H1 (cell line): Measurements from ENCODE around the gene C20orf202. TPM values are rescaled to one million over a fixed set of nuclear protein-coding genes. Genes with fewer than 3 reads are reported as not detected.

Source experiments
- CTCF ChIP-seq, 3 experiments: IDR thresholded peaks; 1 replicate in 2 of 3; 2 replicates in 1 of 3; pipeline versions ENCODE4 v1.5.1 to v1.6.1; 2011; ENCODE audit warnings: low read length in 3 of 3, mild to moderate bottlenecking in 3 of 3, inconsistent platforms in 2 of 3, low read depth in 1 of 3, moderate library complexity in 1 of 3; ENCODE audit not compliant: insufficient read depth in 1 of 3; ENCODE audit errors: control extremely low read depth in 1 of 3
- EGR1 ChIP-seq: IDR thresholded peaks from 2 replicates; pipeline ENCODE4 v1.6.1; 2011; ENCODE audit warnings: low read depth, low read length, borderline replicate concordance
- RAD21 ChIP-seq, 2 experiments: IDR thresholded peaks in 1 of 2; conservative IDR thresholded peaks in 1 of 2; 2 replicates each; pipeline ENCODE4 v1.6.1; 2011; ENCODE audit warnings: low read depth in 2 of 2, low read length in 2 of 2, improper control_type of control experiment in 1 of 2, inconsistent platforms in 1 of 2, mild to moderate bottlenecking in 1 of 2, moderate library complexity in 1 of 2
- SP1 ChIP-seq: IDR thresholded peaks from 2 replicates; pipeline ENCODE4 v1.6.1; 2011; ENCODE audit warnings: low read depth, low read length
- TEAD4 ChIP-seq: IDR thresholded peaks from 2 replicates; pipeline ENCODE4 v1.6.1; 2012; ENCODE audit warnings: low read depth, low read length, inconsistent platforms, mixed read lengths
- polyA plus RNA-seq, 7 experiments: library from polyadenylated mRNA; depleted of rRNA in 3 of 7; stranded (reverse) in 5 of 7; unstranded in 2 of 7; fragments of >200 nt in 5 of 7; fragments of 200-250 nt in 2 of 7; gene quantifications; 1 replicate in 5 of 7; 2 replicates in 1 of 7; 4 replicates in 1 of 7; pipeline versions ENCODE4 v1.2.1 to v1.2.3, GENCODE V29; 2011 to 2013; ENCODE audit warnings: missing spikeins in 2 of 7, mixed read lengths in 2 of 7
- total RNA-seq: library from RNA; stranded (reverse); fragmentation: NEBNext Ultra II Directional; extraction: Animal tissue kit (Norgen Biotek cat#: 25700); gene quantifications from 2 replicates; pipeline ENCODE4 v1.2.1, GENCODE V29; 2021
- TF ChIP-seq, protein P1 (sequence below): fragments of 300-600 bp; sonication (generic); IDR thresholded peaks from 2 replicates; pipeline ENCODE4 v1.7.1; 2012; ENCODE audit warnings: low read length, moderate library complexity, mild to moderate bottlenecking, inconsistent platforms; ENCODE audit not compliant: insufficient replicate concordance
- TF ChIP-seq, protein P2 (sequence below): IDR thresholded peaks from 2 replicates; pipeline ENCODE4 v1.6.1; 2011; ENCODE audit warnings: low read length, improper control_type of control experiment

Gene C20orf202
- total and polyA plus RNA-seq, 2 of the 8 experiments (the other 6 are each of a cell fraction or from before 2014, with no cell fraction given) = 0.12 TPM; not detected in 1

DNA sequence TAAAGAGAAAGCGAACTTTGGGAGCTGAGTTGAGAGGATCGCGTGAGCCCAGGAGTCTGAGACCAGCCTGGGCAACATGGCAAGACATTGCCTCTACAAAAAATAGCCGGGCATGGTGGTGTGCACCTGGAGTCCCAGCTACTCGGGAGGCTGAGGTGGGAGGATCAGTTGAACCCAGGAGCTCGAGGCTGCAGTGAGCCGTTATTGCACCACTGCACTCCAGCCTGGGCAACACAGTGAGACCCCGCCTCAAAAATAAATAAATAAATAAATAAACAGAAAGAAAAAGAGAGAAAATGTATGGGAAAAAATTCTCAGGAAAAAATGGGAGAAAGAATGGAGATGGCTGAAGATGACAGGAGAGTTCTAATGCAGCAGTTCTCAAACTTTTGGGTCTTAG is 2.5 kb downstream of the C20orf202 start (continued):
- TF ChIP-seq, protein P1, sequence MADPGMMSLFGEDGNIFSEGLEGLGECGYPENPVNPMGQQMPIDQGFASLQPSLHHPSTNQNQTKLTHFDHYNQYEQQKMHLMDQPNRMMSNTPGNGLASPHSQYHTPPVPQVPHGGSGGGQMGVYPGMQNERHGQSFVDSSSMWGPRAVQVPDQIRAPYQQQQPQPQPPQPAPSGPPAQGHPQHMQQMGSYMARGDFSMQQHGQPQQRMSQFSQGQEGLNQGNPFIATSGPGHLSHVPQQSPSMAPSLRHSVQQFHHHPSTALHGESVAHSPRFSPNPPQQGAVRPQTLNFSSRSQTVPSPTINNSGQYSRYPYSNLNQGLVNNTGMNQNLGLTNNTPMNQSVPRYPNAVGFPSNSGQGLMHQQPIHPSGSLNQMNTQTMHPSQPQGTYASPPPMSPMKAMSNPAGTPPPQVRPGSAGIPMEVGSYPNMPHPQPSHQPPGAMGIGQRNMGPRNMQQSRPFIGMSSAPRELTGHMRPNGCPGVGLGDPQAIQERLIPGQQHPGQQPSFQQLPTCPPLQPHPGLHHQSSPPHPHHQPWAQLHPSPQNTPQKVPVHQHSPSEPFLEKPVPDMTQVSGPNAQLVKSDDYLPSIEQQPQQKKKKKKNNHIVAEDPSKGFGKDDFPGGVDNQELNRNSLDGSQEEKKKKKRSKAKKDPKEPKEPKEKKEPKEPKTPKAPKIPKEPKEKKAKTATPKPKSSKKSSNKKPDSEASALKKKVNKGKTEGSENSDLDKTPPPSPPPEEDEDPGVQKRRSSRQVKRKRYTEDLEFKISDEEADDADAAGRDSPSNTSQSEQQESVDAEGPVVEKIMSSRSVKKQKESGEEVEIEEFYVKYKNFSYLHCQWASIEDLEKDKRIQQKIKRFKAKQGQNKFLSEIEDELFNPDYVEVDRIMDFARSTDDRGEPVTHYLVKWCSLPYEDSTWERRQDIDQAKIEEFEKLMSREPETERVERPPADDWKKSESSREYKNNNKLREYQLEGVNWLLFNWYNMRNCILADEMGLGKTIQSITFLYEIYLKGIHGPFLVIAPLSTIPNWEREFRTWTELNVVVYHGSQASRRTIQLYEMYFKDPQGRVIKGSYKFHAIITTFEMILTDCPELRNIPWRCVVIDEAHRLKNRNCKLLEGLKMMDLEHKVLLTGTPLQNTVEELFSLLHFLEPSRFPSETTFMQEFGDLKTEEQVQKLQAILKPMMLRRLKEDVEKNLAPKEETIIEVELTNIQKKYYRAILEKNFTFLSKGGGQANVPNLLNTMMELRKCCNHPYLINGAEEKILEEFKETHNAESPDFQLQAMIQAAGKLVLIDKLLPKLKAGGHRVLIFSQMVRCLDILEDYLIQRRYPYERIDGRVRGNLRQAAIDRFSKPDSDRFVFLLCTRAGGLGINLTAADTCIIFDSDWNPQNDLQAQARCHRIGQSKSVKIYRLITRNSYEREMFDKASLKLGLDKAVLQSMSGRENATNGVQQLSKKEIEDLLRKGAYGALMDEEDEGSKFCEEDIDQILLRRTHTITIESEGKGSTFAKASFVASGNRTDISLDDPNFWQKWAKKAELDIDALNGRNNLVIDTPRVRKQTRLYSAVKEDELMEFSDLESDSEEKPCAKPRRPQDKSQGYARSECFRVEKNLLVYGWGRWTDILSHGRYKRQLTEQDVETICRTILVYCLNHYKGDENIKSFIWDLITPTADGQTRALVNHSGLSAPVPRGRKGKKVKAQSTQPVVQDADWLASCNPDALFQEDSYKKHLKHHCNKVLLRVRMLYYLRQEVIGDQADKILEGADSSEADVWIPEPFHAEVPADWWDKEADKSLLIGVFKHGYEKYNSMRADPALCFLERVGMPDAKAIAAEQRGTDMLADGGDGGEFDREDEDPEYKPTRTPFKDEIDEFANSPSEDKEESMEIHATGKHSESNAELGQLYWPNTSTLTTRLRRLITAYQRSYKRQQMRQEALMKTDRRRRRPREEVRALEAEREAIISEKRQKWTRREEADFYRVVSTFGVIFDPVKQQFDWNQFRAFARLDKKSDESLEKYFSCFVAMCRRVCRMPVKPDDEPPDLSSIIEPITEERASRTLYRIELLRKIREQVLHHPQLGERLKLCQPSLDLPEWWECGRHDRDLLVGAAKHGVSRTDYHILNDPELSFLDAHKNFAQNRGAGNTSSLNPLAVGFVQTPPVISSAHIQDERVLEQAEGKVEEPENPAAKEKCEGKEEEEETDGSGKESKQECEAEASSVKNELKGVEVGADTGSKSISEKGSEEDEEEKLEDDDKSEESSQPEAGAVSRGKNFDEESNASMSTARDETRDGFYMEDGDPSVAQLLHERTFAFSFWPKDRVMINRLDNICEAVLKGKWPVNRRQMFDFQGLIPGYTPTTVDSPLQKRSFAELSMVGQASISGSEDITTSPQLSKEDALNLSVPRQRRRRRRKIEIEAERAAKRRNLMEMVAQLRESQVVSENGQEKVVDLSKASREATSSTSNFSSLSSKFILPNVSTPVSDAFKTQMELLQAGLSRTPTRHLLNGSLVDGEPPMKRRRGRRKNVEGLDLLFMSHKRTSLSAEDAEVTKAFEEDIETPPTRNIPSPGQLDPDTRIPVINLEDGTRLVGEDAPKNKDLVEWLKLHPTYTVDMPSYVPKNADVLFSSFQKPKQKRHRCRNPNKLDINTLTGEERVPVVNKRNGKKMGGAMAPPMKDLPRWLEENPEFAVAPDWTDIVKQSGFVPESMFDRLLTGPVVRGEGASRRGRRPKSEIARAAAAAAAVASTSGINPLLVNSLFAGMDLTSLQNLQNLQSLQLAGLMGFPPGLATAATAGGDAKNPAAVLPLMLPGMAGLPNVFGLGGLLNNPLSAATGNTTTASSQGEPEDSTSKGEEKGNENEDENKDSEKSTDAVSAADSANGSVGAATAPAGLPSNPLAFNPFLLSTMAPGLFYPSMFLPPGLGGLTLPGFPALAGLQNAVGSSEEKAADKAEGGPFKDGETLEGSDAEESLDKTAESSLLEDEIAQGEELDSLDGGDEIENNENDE = no peak
- TF ChIP-seq, protein P2, sequence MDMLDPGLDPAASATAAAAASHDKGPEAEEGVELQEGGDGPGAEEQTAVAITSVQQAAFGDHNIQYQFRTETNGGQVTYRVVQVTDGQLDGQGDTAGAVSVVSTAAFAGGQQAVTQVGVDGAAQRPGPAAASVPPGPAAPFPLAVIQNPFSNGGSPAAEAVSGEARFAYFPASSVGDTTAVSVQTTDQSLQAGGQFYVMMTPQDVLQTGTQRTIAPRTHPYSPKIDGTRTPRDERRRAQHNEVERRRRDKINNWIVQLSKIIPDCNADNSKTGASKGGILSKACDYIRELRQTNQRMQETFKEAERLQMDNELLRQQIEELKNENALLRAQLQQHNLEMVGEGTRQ = no peak
- no peak for TF ChIP-seq RAD21 (IDR thresholded peaks at IDR 0.05 in 1 of 2, conservative IDR thresholded peaks at IDR 0.05 in 1 of 2; ENCODE audit: low read depth in 2 of 2, low read length in 2 of 2)
- TF ChIP-seq EGR1 = no peak
- TF ChIP-seq SP1 = no peak
- TF ChIP-seq CTCF (IDR thresholded peaks at IDR 0.05; ENCODE audit: control extremely low read depth in 1 of 3, insufficient read depth in 1 of 3, low read depth in 1 of 3, low read length in 3 of 3) = no peak
- no peak for TF ChIP-seq TEAD4
